Urinary bladder (tissue), 4 donors: Measurements from ENCODE around the gene MACROD2. TPM values are rescaled to one million over a fixed set of nuclear protein-coding genes. Genes with fewer than 3 reads are reported as not detected.
"Not testable (repeated sequence)": the region's sequence is repeated elsewhere in the genome, so short reads cannot be mapped to it uniquely, and the experiment has no call there.

ENCODE experiments used
- DNase-seq: peaks from one replicate; pipeline ENCODE4 v3.0.0-alpha.2; 2015; ENCODE audit errors: extremely low spot score
- H3K27ac ChIP-seq: one replicate; pipeline ENCODE4 v1.5.1; 2013; ENCODE audit warnings: low read depth, mild to moderate bottlenecking, moderate library complexity
- H3K36me3 ChIP-seq: one replicate; pipeline ENCODE4 v1.6.1; 2013; ENCODE audit warnings: mild to moderate bottlenecking, moderate library complexity; ENCODE audit not compliant: insufficient read depth
- H3K4me1 ChIP-seq: one replicate; pipeline ENCODE4 v1.6.1; 2013; ENCODE audit warnings: mild to moderate bottlenecking, moderate library complexity; ENCODE audit not compliant: insufficient read depth
- H3K4me3 ChIP-seq: one replicate; pipeline ENCODE4 v1.5.1; 2013; ENCODE audit warnings: low read depth, low read length
- WGBS: extraction: QIAGEN DNeasy Blood & Tissue Kit; methylation state at CpG from one replicate; pipeline ENCODE4 v1.1.7; 2013; 5-methylcytosine and 5-hydroxymethylcytosine counted together
- polyA plus RNA-seq: library from polyadenylated mRNA; stranded (reverse); fragments of 200-250 nt; gene quantifications from one replicate; pipeline ENCODE4 v1.2.3, GENCODE V29; 2013
- total RNA-seq: library from RNA; depleted of rRNA; stranded (reverse); fragments of >200 nt; gene quantifications from one replicate; pipeline ENCODE4 v1.2.3, GENCODE V29; 2014
- donor health status: healthy with polysubstance abuse.
- donor health status: healthy.

The MACROD2 gene
- total and polyA plus RNA-seq, 2 donors, result 3.0 to 28.2 TPM

DNA sequence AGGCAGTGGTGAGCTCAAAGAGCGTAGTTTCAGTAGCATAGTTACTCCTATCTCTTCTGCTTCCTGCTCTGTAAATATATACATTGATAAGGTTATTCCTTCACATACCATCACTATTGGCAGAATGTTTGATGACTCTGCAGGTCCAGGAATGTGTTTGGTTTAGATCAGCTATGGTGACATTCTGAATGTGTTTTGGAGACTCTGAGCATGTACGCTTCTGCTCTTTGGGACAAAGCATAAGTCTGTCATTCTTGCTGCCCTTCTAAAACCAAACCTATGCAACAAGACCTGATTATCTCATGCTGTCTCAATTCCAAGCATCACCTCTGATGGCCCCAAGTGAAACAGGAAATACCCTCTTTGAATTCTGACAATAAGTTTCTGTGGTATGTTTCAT lies 1503.6 kb downstream of the MACROD2 start:
- H3K36me3 ChIP-seq, result no peaks in the 10 kb centered on the region
- H3K4me3 ChIP-seq, result no peak overlapping the region
- H3K4me1 ChIP-seq, result no peaks in the 10 kb centered on the region
- 94% methylated on average over 2 of the region's 2 CpGs for WGBS
- DNase-seq, result no peak
- no peak overlapping the region for H3K27ac ChIP-seq

DNA sequence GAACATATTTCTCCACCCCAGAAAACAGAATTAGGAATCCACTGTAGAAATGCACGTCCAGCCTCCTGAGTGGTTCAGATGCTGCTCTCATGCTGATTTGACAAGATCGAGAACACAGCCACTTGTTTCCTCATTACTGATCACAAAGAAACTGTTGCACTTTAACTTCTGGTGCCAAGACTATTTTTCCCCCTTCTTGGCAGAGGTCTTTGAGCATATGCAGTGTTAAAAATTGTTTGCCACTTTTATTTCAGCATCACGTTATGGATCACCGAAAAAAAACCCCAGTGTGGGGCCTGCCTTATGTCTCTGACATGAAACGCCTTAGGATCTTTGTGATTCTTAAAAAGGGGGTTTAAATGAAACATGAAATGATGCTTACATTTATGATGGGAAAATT lies 1511.0 kb downstream of the MACROD2 start:
- 79% methylated on average over 5 of the region's 5 CpGs for WGBS

GRCh38 chr20:15507151-15507550 lies 1511.8 kb downstream of the MACROD2 start:
- 95% methylated on average over 3 of the region's 3 CpGs for WGBS
- no peak for DNase-seq
- H3K4me1 ChIP-seq, result no peaks in the 10 kb centered on the region
- H3K36me3 ChIP-seq, result no peaks in the 10 kb centered on the region
- H3K27ac ChIP-seq, result no peak overlapping the region
- no peak overlapping the region for H3K4me3 ChIP-seq

More for the DNA sequence above, 1511.0 kb downstream of the MACROD2 start:
- H3K4me3 ChIP-seq, result no peak overlapping the region
- no peak overlapping the region for H3K27ac ChIP-seq
- no peaks in the 10 kb centered on the region for H3K4me1 ChIP-seq
- H3K36me3 ChIP-seq, result no peaks in the 10 kb centered on the region
- DNase-seq, result no peak

- 95% methylated on average over 1 of the region's 1 CpG for WGBS
These were observed 1516.2 kb downstream of the MACROD2 start for GRCh38 chr20:15511551-15511950.

DNA sequence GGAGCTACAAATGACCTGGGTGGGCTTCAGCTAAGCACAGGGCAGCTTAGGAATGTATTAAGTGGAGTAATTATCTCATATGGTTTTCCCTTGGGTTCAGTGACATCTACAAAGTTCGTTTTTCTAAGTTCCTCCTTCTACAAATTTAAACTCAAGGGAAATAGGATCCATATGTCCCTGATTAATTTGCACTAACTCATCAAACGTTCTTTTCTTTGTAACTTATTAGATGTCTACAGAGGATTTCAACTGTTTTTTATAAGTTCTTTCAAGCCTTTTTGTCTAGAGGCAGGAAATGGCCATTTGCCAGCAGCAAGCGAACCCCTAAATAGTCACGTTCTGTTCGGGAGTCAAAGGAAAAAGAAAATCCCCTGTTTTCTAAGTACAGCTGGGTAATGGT lies 1517.6 kb downstream of the MACROD2 start:
- whole genome bisulfite sequencing, result 62% methylated on average over 5 of the region's 5 CpGs
- DNase-seq, result no peak

More at GRCh38 chr20:15511551-15511950, 1516.2 kb downstream of the MACROD2 start:
- H3K4me3 ChIP-seq, result no peak overlapping the region
- no peaks in the 10 kb centered on the region for H3K36me3 ChIP-seq
- H3K27ac ChIP-seq, result no peak overlapping the region
- no peak for DNase-seq
- H3K4me1 ChIP-seq, result no peaks in the 10 kb centered on the region

GRCh38 chr20:15515691-15516090 lies 1520.4 kb downstream of the MACROD2 start:
- WGBS, result 22% methylated on average over 2 of the region's 2 CpGs
- no peak for DNase-seq
- no peaks in the 10 kb centered on the region for H3K36me3 ChIP-seq
- no peak overlapping the region for H3K4me3 ChIP-seq
- H3K4me1 ChIP-seq, result no peaks in the 10 kb centered on the region
- no peak overlapping the region for H3K27ac ChIP-seq

More for the DNA sequence above, 1517.6 kb downstream of the MACROD2 start:
- Histone ChIP-seq H3K36me3 (no peaks in the 10 kb centered on the region), H3K4me1 (no peaks in the 10 kb centered on the region), H3K4me3 (no peak overlapping the region), H3K27ac (no peak overlapping the region)

- WGBS, result 66% methylated on average over 6 of the region's 6 CpGs
- no peak for DNase-seq
- Histone ChIP-seq H3K27ac (no peak overlapping the region), H3K4me1 (peaks cover 2% of the 10 kb centered on the region), H3K36me3 (no peaks in the 10 kb centered on the region), H3K4me3 (no peak overlapping the region)
These were observed 1525.7 kb downstream of the MACROD2 start for GRCh38 chr20:15520930-15521524.

DNA sequence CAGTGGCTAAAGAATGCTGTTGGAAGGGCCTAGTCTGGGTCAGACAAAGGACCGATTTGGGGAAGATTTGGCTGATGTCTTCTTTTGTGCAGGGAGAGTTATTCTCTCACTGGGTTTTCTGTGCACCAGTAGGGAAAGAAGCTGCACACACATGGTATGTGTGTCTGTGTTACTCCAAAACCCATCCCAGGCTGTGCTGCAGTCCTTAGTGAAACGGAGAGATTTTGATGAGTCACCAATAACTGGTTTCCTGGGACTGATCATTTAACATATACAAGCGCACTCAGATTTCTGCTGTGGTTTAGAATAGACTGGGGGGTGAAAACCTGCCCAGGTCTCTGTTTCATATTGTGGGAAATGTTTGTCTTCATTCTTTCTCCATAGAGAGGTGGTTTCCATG lies 1528.1 kb downstream of the MACROD2 start:
- 87% methylated on average over 3 of the region's 3 CpGs for WGBS

GRCh38 chr20:15528391-15529111 lies 1533.2 kb downstream of the MACROD2 start:
- H3K4me3 ChIP-seq, result no peak overlapping the region
- WGBS, result 67% methylated on average over 4 of the region's 4 CpGs
- no peak overlapping the region for H3K27ac ChIP-seq
- no peaks in the 10 kb centered on the region for H3K36me3 ChIP-seq
- DNase-seq, result no peak
- no peaks in the 10 kb centered on the region for H3K4me1 ChIP-seq

More for the DNA sequence above, 1528.1 kb downstream of the MACROD2 start:
- Histone ChIP-seq H3K27ac (no peak overlapping the region), H3K4me1 (peaks cover 2% of the 10 kb centered on the region), H3K4me3 (no peak overlapping the region), H3K36me3 (no peaks in the 10 kb centered on the region)
- no peak for DNase-seq

DNA sequence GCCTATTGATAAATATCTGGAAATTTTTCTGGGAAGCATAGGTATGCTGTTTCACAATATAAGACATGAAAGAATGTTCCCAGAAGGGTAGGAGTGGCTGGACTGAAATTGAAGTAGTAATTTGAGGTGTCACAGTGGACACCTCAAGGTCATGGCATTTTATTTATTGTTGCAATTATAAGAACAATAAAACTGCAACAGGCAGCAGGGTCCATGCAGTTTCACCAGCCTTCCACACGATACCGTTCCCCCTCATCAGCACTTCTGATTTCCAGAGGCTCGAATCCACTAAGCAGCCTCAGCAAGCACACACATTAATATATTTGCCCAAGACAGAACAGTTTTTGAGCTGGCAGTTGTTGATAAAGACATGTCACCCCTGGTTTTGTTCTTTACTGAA lies 1540.5 kb downstream of the MACROD2 start:
- Histone ChIP-seq H3K4me1 (no peaks in the 10 kb centered on the region), H3K36me3 (no peaks in the 10 kb centered on the region), H3K27ac (no peak overlapping the region), H3K4me3 (no peak overlapping the region)
- WGBS, result 96% methylated on average over 3 of the region's 3 CpGs
- no peak for DNase-seq

GRCh38 chr20:15537200-15537599 lies 1541.9 kb downstream of the MACROD2 start:
- H3K27ac ChIP-seq, H3K36me3 ChIP-seq, H3K4me3 ChIP-seq, H3K4me1 ChIP-seq, DNase-seq: not testable (repeated sequence)
- 97% methylated on average over 1 of the region's 1 CpG for WGBS

GRCh38 chr20:15542655-15543054 lies 1547.3 kb downstream of the MACROD2 start:
- Histone ChIP-seq H3K4me1 (no peaks in the 10 kb centered on the region), H3K27ac (no peak overlapping the region), H3K4me3 (no peak overlapping the region), H3K36me3 (peaks cover 1% of the 10 kb centered on the region)
- DNase-seq, result no peak
- WGBS, result 89% methylated on average over 5 of the region's 5 CpGs

- no peak for DNase-seq
- peaks cover 1% of the 10 kb centered on the region for H3K36me3 ChIP-seq
- WGBS, result 72% methylated on average over 2 of the region's 2 CpGs
- no peak overlapping the region for H3K27ac ChIP-seq
- H3K4me3 ChIP-seq, result no peak overlapping the region
- no peaks in the 10 kb centered on the region for H3K4me1 ChIP-seq
These were observed 1549.4 kb downstream of the MACROD2 start for GRCh38 chr20:15544742-15545141.

- H3K4me3 ChIP-seq, result no peak overlapping the region
- no peak overlapping the region for H3K27ac ChIP-seq
- peaks cover 1% of the 10 kb centered on the region for H3K36me3 ChIP-seq
- no peaks in the 10 kb centered on the region for H3K4me1 ChIP-seq
- DNase-seq, result no peak
- 69% methylated on average over 2 of the region's 2 CpGs for WGBS
These were observed 1551.3 kb downstream of the MACROD2 start for GRCh38 chr20:15546525-15547023.
